DMS 273 treated with DMSO at 0.1 percent for 48 hours (cell line): ENCODE measurements around the gene TDRD7.

Experiments used
- DNase-seq: peaks from one replicate; lab custom pipeline; 2025; lab: John Stamatoyannopoulos, UW

Gene TDRD7

GRCh38 chr9:97507428-97507984 lies 95.6 kb downstream of the TDRD7 start:
- DNase-seq = no peak

- DNase-seq = no peak
Measured at GRCh38 chr9:97508852-97509251, 97.0 kb downstream of the TDRD7 start.

- DNase-seq = no peak
Measured at GRCh38 chr9:97510797-97511654, 99.1 kb downstream of the TDRD7 start.

GRCh38 chr9:97511655-97512427 lies 99.9 kb downstream of the TDRD7 start:
- no peak for DNase-seq

- no peak for DNase-seq
Measured at GRCh38 chr9:97512966-97513560, 101.2 kb downstream of the TDRD7 start.

GRCh38 chr9:97514531-97514930 lies 102.6 kb downstream of the TDRD7 start:
- no peak for DNase-seq

- DNase-seq = no peak
Measured at GRCh38 chr9:97515662-97516061, 103.8 kb downstream of the TDRD7 start.

GRCh38 chr9:97516111-97516510 lies 104.2 kb downstream of the TDRD7 start:
- no peak for DNase-seq

- no peak for DNase-seq
Measured at GRCh38 chr9:97517331-97518089, 105.6 kb downstream of the TDRD7 start.

- no peak for DNase-seq
Measured at GRCh38 chr9:97518166-97518908, 106.4 kb downstream of the TDRD7 start.

GRCh38 chr9:97518909-97519307 lies 107.0 kb downstream of the TDRD7 start:
- no peak for DNase-seq

GRCh38 chr9:97519441-97519970 lies 107.6 kb downstream of the TDRD7 start:
- DNase-seq = no peak

GRCh38 chr9:97521576-97522333 lies 109.9 kb downstream of the TDRD7 start:
- no peak for DNase-seq

- DNase-seq = no peak
Measured at GRCh38 chr9:97524424-97524823, 112.5 kb downstream of the TDRD7 start.

- no peak for DNase-seq
Measured at GRCh38 chr9:97525451-97525850, 113.6 kb downstream of the TDRD7 start.

- no peak for DNase-seq
Measured at GRCh38 chr9:97526895-97527575, 115.1 kb downstream of the TDRD7 start.

GRCh38 chr9:97527626-97528528 lies 116.0 kb downstream of the TDRD7 start:
- no peak for DNase-seq

GRCh38 chr9:97528529-97529230 lies 116.8 kb downstream of the TDRD7 start:
- no peak for DNase-seq
